Hepatocyte (in vitro differentiated cells): ENCODE results near the gene MTA3.

Experiments used
- EZH2 ChIP-seq: fragments of 200-600 bp; sonication (generic); IDR thresholded peaks from 2 replicates; pipeline ENCODE4 v1.6.1; 2016; ENCODE audit warnings: antibody characterized with exemption, mild to moderate bottlenecking, borderline replicate concordance
- EZH2phosphoT487 ChIP-seq: fragments of 200-600 bp; sonication (generic); IDR thresholded peaks from one replicate; pipeline ENCODE4 v1.6.1; 2018; ENCODE audit warnings: antibody characterized with exemption, mild to moderate bottlenecking, low read depth, moderate library complexity; ENCODE audit not compliant: unreplicated experiment, severe bottlenecking
- TF ChIP-seq, protein P1 (sequence below): fragments of 200-600 bp; sonication (generic); IDR thresholded peaks from 2 replicates; pipeline ENCODE4 v1.5.1; 2016; ENCODE audit warnings: antibody characterized with exemption, mild to moderate bottlenecking; ENCODE audit not compliant: poor library complexity

DNA sequence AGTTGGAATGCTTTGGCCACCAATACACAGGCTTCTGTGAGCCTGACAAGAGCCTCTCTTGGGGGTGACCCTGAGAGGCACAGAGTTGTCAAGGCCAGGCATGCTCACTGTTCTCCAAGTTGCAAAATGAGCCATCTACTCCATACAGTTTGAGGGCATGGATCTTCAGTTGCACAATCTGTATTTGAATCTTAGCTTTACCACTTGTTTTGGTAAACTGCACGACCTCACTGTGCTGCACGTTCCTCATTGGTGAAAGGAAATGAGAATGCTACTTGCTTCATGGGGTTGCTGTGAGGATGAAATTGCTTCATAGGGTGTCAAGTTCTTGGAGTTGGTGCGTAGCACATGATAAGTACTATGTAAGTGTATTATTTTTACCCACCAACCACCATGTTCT lies 235.9 kb downstream of the MTA3 start:
- TF ChIP-seq, protein P1, sequence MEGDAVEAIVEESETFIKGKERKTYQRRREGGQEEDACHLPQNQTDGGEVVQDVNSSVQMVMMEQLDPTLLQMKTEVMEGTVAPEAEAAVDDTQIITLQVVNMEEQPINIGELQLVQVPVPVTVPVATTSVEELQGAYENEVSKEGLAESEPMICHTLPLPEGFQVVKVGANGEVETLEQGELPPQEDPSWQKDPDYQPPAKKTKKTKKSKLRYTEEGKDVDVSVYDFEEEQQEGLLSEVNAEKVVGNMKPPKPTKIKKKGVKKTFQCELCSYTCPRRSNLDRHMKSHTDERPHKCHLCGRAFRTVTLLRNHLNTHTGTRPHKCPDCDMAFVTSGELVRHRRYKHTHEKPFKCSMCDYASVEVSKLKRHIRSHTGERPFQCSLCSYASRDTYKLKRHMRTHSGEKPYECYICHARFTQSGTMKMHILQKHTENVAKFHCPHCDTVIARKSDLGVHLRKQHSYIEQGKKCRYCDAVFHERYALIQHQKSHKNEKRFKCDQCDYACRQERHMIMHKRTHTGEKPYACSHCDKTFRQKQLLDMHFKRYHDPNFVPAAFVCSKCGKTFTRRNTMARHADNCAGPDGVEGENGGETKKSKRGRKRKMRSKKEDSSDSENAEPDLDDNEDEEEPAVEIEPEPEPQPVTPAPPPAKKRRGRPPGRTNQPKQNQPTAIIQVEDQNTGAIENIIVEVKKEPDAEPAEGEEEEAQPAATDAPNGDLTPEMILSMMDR, result no peak
- TF ChIP-seq EZH2 (no peak), EZH2phosphoT487 (no peak)
